H9 (cell line): ENCODE results near the gene LRFN3. TPM values are rescaled to one million over a fixed set of nuclear protein-coding genes. Genes with fewer than 3 reads are reported as not detected.

Experiments
- DNase-seq: peaks from one replicate; pipeline ENCODE4 v3.0.0-alpha.2; 2017
- H2AFZ ChIP-seq: one replicate; pipeline ENCODE4 v1.6.1; 2013; ENCODE audit warnings: mild to moderate bottlenecking, low read length, control low read depth, moderate library complexity
- H2AK5ac ChIP-seq: 2 replicates; pipeline ENCODE4 v1.6.1; 2013; ENCODE audit warnings: low read length, control low read depth, mixed read lengths; ENCODE audit not compliant: insufficient read length
- H2BK120ac ChIP-seq: one replicate; pipeline ENCODE4 v1.6.1; 2013; ENCODE audit warnings: low read depth, mild to moderate bottlenecking, low read length, control low read depth, inconsistent platforms; ENCODE audit not compliant: poor library complexity, severe bottlenecking
- H2BK12ac ChIP-seq: 2 replicates; pipeline ENCODE4 v1.6.1; 2013; ENCODE audit warnings: low read length, control low read depth, mixed read lengths, low read depth; ENCODE audit not compliant: insufficient read length
- H2BK15ac ChIP-seq: 2 replicates; pipeline ENCODE4 v1.6.1; 2013; ENCODE audit warnings: low read depth, low read length, control low read depth
- H2BK20ac ChIP-seq: one replicate; pipeline ENCODE4 v1.6.1; 2013; ENCODE audit warnings: low read depth, mild to moderate bottlenecking, low read length, control low read depth, inconsistent platforms; ENCODE audit not compliant: poor library complexity, severe bottlenecking
- H2BK5ac ChIP-seq: 2 replicates; pipeline ENCODE4 v1.6.1; 2013; ENCODE audit warnings: low read length, control low read depth, mixed read lengths; ENCODE audit not compliant: insufficient read length
- H3K14ac ChIP-seq: 2 replicates; pipeline ENCODE4 v1.6.1; 2013; ENCODE audit warnings: low read length, control low read depth; ENCODE audit not compliant: insufficient read depth
- H3K18ac ChIP-seq: 2 replicates; pipeline ENCODE4 v1.6.1; 2013; ENCODE audit warnings: low read depth, mild to moderate bottlenecking, mixed read lengths, low read length, control low read depth; ENCODE audit not compliant: insufficient read length
- H3K23ac ChIP-seq: 2 replicates; pipeline ENCODE4 v1.6.1; 2013; ENCODE audit warnings: low read length, control low read depth, mixed read lengths, low read depth; ENCODE audit not compliant: insufficient read length
- H3K23me2 ChIP-seq: 2 replicates; pipeline ENCODE4 v1.6.1; 2013; ENCODE audit warnings: low read depth, mild to moderate bottlenecking, mixed read lengths, low read length, control low read depth; ENCODE audit not compliant: insufficient read length, poor library complexity, severe bottlenecking
- H3K27ac ChIP-seq: 2 replicates; pipeline ENCODE4 v1.5.1; 2013; ENCODE audit warnings: low read length, control low read depth, mixed read lengths, low read depth; ENCODE audit not compliant: insufficient read length
- H3K27me3 ChIP-seq: 2 replicates; pipeline ENCODE4 v1.6.1; 2013; ENCODE audit warnings: low read length, control low read depth, inconsistent platforms; ENCODE audit not compliant: insufficient read depth
- H3K4ac ChIP-seq: 2 replicates; pipeline ENCODE4 v1.6.1; 2013; ENCODE audit warnings: low read depth, mild to moderate bottlenecking, control low read depth, inconsistent platforms, low read length, moderate library complexity
- H3K4me1 ChIP-seq: 2 replicates; pipeline ENCODE4 v1.6.1; 2013; ENCODE audit warnings: low read length, control low read depth, inconsistent platforms; ENCODE audit not compliant: insufficient read depth
- H3K4me2 ChIP-seq: 2 replicates; pipeline ENCODE4 v1.6.1; 2013; ENCODE audit warnings: low read length, control low read depth, mixed read lengths; ENCODE audit not compliant: insufficient read length, insufficient read depth
- H3K56ac ChIP-seq: 2 replicates; pipeline ENCODE4 v1.6.1; 2013; ENCODE audit warnings: low read depth, mild to moderate bottlenecking, mixed read lengths, low read length, control low read depth; ENCODE audit not compliant: insufficient read length
- H3K79me1 ChIP-seq: 2 replicates; pipeline ENCODE4 v1.6.1; 2013; ENCODE audit warnings: low read depth, mild to moderate bottlenecking, moderate library complexity, low read length, control low read depth, inconsistent platforms; ENCODE audit not compliant: insufficient read depth, poor library complexity, severe bottlenecking
- H3K79me2 ChIP-seq: 2 replicates; pipeline ENCODE4 v1.6.1; 2013; ENCODE audit warnings: low read length, control low read depth, inconsistent platforms; ENCODE audit not compliant: insufficient read depth
- H3K9ac ChIP-seq: 2 replicates; pipeline ENCODE4 v1.6.1; 2013; ENCODE audit warnings: low read length, control low read depth, mixed read lengths; ENCODE audit not compliant: insufficient read length; ENCODE audit errors: extremely low read depth
- H3K9me3 ChIP-seq: one replicate; pipeline ENCODE4 v1.6.1; 2013; ENCODE audit warnings: low read depth, low read length, inconsistent platforms; ENCODE audit not compliant: control insufficient read depth
- H3T11ph ChIP-seq: one replicate; pipeline ENCODE4 v1.6.1; 2013; ENCODE audit warnings: mild to moderate bottlenecking, low read length, control low read depth, inconsistent platforms
- H4K20me1 ChIP-seq: one replicate; pipeline ENCODE4 v1.6.1; 2013; ENCODE audit not compliant: control insufficient read depth, insufficient read length, insufficient read depth
- H4K5ac ChIP-seq: 2 replicates; pipeline ENCODE4 v1.6.1; 2013; ENCODE audit warnings: low read depth, mild to moderate bottlenecking, mixed read lengths, low read length, control low read depth; ENCODE audit not compliant: insufficient read length
- H4K8ac ChIP-seq: replicated peaks from 2 replicates; pipeline ENCODE4 v1.6.1; 2013; ENCODE audit warnings: low read length, control low read depth, mixed read lengths, low read depth; ENCODE audit not compliant: insufficient read length
- H4K91ac ChIP-seq: 2 replicates; pipeline ENCODE4 v1.6.1; 2013; ENCODE audit warnings: low read depth, mild to moderate bottlenecking, moderate library complexity, mixed read lengths, low read length, control low read depth; ENCODE audit not compliant: insufficient read length
- H3K27ac Mint-ChIP-seq, 3 experiments: 2 replicates in 2 of 3; 3 replicates in 1 of 3; pipeline ENCODE4 v1.8.0; 2020 to 2021; ENCODE audit warnings: mixed read lengths in 3 of 3, mild to moderate bottlenecking in 1 of 3, moderate library complexity in 1 of 3
- H3K27me3 Mint-ChIP-seq: 2 replicates; pipeline ENCODE4 v1.8.0; 2021; ENCODE audit warnings: low read depth, mild to moderate bottlenecking, moderate library complexity, mixed read lengths
- H3K36me3 Mint-ChIP-seq, 3 experiments: 2 replicates in 2 of 3; 3 replicates in 1 of 3; pipeline ENCODE4 v1.8.0; 2020 to 2021; ENCODE audit warnings: low read depth in 3 of 3, mixed read lengths in 3 of 3; ENCODE audit not compliant: insufficient read depth in 1 of 3
- H3K4me1 Mint-ChIP-seq, 2 experiments: 2 replicates each; pipeline ENCODE4 v1.8.0; 2020; ENCODE audit warnings: mixed read lengths in 2 of 2
- H3K4me3 Mint-ChIP-seq, 2 experiments: 2 replicates in 1 of 2; 3 replicates in 1 of 2; pipeline ENCODE4 v1.8.0; 2020 to 2021; ENCODE audit warnings: mild to moderate bottlenecking in 2 of 2, mixed read lengths in 2 of 2, moderate library complexity in 1 of 2
- H3K9me3 Mint-ChIP-seq, 2 experiments: 2 replicates in 1 of 2; 3 replicates in 1 of 2; pipeline ENCODE4 v1.8.0; 2020; ENCODE audit warnings: mild to moderate bottlenecking in 2 of 2, mixed read lengths in 2 of 2, moderate library complexity in 1 of 2
- CTCF ChIP-seq: fragments of 200-600 bp; sonication (generic); conservative IDR thresholded peaks from 3 replicates; pipeline ENCODE4 v1.8.0; 2021; ENCODE audit warnings: antibody characterized with exemption, mild to moderate bottlenecking
- WGBS: extraction: QIAGEN DNeasy Blood & Tissue Kit; methylation state at CpG from one replicate; pipeline ENCODE4 v1.1.7; 2013; ENCODE audit warnings: missing lambda C conversion rate, low lambda C conversion rate, mixed read lengths; ENCODE audit not compliant: insufficient read length; ENCODE audit errors: extremely low coverage; 5-methylcytosine and 5-hydroxymethylcytosine counted together
- long read RNA-seq: library from polyadenylated mRNA; unstranded; transcript quantifications from one replicate; pipeline ENCODE4 v2.0.0, GENCODE V29; 2020
- total RNA-seq: library from RNA; stranded (reverse); gene quantifications from 2 replicates; pipeline ENCODE4 v1.2.1, GENCODE V29; 2021

Gene LRFN3
- total RNA-seq: 18.4 and 20.5 TPM in 2 replicates
- long read RNA-seq, transcript LRFN3-201 (3 exons, 2,513 nt): major isoform, 6 of 14 reads
- long read RNA-seq, partial matches to known transcripts: 8 of 14 reads
- long read RNA-seq, other reads (novel, unspliced or antisense): 0 of 14 reads

GRCh38 chr19:35935911-35936737 is at the start of gene LRFN3:
LRFN3 (plus strand) TSS chr19:35936374; CDS start chr19:35939426, 3,052 bp downstream.
- H3K36me3 Mint-ChIP-seq: peaks cover 5 to 12% (median 6%) of the 10 kb centered on the region in 3 experiments; a peak in 6 of 7 replicates
- Histone ChIP-seq H2BK15ac (no peak within 1 kb of the TSS), H2AFZ (no peak within 1 kb of the TSS), H3K9ac (peak within 1 kb of the TSS; percentile 42), H3K27ac (no peak within 1 kb of the TSS), H3K4me1 (peaks cover 7% of the 10 kb centered on the region; the same call in 1 of the 2 replicates), H4K8ac (no peak within 1 kb of the TSS), H3K9me3 (no peaks in the 10 kb centered on the region), H3K4me2 (peak within 1 kb of the TSS; percentile 87), H2AK5ac (no peak within 1 kb of the TSS), H4K5ac (no peak within 1 kb of the TSS), H4K20me1 (no peaks in the 10 kb centered on the region), H3K79me2 (no peaks in the 10 kb centered on the region), H2BK20ac (no peak within 1 kb of the TSS), H4K91ac (no peak within 1 kb of the TSS), H2BK120ac (no peak within 1 kb of the TSS), H3T11ph (no peak within 1 kb of the TSS), H3K4ac (no peak within 1 kb of the TSS), H3K14ac (no peak within 1 kb of the TSS), H2BK5ac (no peak within 1 kb of the TSS), H3K27me3 (no peaks in the 10 kb centered on the region), H3K23ac (no peak within 1 kb of the TSS), H3K23me2 (peaks cover 24% of the 10 kb centered on the region), H3K79me1 (no peaks in the 10 kb centered on the region), H2BK12ac (no peak within 1 kb of the TSS), H3K18ac (no peak within 1 kb of the TSS), H3K56ac (no peak within 1 kb of the TSS)
- H3K4me1 Mint-ChIP-seq: peaks cover 35 to 37% of the 10 kb centered on the region in 2 experiments
- peaks cover 5% of the 10 kb centered on the region for H3K27me3 Mint-ChIP-seq
- peak; percentile 77 for DNase-seq
- WGBS: no CpG with 5 or more reads among the region's 68 CpGs
- no peaks in the 10 kb centered on the region for H3K9me3 Mint-ChIP-seq
- H3K4me3 Mint-ChIP-seq: peak within 1 kb of the TSS; percentile 67 to 81
- TF ChIP-seq CTCF: no peak
- peak within 1 kb of the TSS in 1 of 3 experiments; percentile 11; a peak in 2 of 7 replicates for H3K27ac Mint-ChIP-seq
